Activated naive CD8-positive, alpha-beta T cell treated with anti-CD3 and anti-CD28 coated beads, Interleukin-2, amount 50 U/mL, for 24 hours (primary cell): ENCODE results near the gene MED14.

Experiments
- ATAC-seq: fragments of 150-1000 bp; cut with Tn5 transposase; one replicate; pipeline ENCODE4 v1.10.0; 2021
- DNase-seq: peaks from one replicate; pipeline ENCODE4 v3.0.0; 2021
- H3K27ac Mint-ChIP-seq: one replicate; pipeline ENCODE4 v1.8.0; 2021; ENCODE audit warnings: mild to moderate bottlenecking, mixed read lengths
- H3K27me3 Mint-ChIP-seq: one replicate; pipeline ENCODE4 v1.8.0; 2021; ENCODE audit warnings: mixed read lengths
- H3K36me3 Mint-ChIP-seq: one replicate; pipeline ENCODE4 v1.8.0; 2021; ENCODE audit warnings: low read depth, mixed read lengths
- H3K4me1 Mint-ChIP-seq: one replicate; pipeline ENCODE4 v1.8.0; 2021; ENCODE audit warnings: mixed read lengths
- H3K4me3 Mint-ChIP-seq: one replicate; pipeline ENCODE4 v1.8.0; 2021; ENCODE audit warnings: mild to moderate bottlenecking, moderate library complexity, mixed read lengths
- H3K9me3 Mint-ChIP-seq: one replicate; pipeline ENCODE4 v1.8.0; 2021; ENCODE audit warnings: mixed read lengths

MED14 gene

GRCh38 chrX:40719731-40720130, 15.6 kb downstream of the MED14 start:
- Mint-ChIP-seq H3K4me1 (peaks cover 44% of the 10 kb centered on the region), H3K27me3 (no peaks in the 10 kb centered on the region), H3K36me3 (peaks cover 48% of the 10 kb centered on the region), H3K27ac (no peak overlapping the region), H3K9me3 (no peaks in the 10 kb centered on the region), H3K4me3 (no peak overlapping the region)
- DNase-seq (no peak), ATAC-seq (no peak)

GRCh38 chrX:40719218-40719617, 16.1 kb downstream of the MED14 start:
- Mint-ChIP-seq H3K27me3 (no peaks in the 10 kb centered on the region), H3K27ac (no peak overlapping the region), H3K4me3 (no peak overlapping the region), H3K36me3 (peaks cover 48% of the 10 kb centered on the region), H3K4me1 (peaks cover 42% of the 10 kb centered on the region), H3K9me3 (no peaks in the 10 kb centered on the region)
- no peak for ATAC-seq
- DNase-seq = no peak

DNA sequence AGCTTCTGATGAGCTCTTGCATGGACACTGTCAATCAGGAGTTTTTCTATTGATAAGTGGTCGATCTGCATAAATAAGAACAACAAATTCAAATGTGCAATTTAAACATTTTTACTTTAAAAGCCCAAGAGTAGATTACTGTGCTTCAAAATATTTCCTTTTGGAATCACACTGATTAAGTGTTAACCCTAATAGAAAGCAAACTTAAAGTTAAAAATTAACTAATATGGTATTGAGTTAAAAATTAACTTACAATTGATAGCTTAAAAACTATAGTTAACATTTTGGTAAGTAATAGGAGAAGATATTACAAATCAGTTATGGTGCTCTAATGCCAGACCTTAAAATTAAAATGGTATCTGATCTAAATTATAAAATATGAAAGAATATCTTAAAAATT, 25.9 kb downstream of the MED14 start:
- Mint-ChIP-seq H3K4me3 (no peak overlapping the region), H3K36me3 (peaks cover 9% of the 10 kb centered on the region), H3K27me3 (no peaks in the 10 kb centered on the region), H3K27ac (no peak overlapping the region), H3K4me1 (no peaks in the 10 kb centered on the region), H3K9me3 (no peaks in the 10 kb centered on the region)
- DNase-seq (no peak), ATAC-seq (no peak)

DNA sequence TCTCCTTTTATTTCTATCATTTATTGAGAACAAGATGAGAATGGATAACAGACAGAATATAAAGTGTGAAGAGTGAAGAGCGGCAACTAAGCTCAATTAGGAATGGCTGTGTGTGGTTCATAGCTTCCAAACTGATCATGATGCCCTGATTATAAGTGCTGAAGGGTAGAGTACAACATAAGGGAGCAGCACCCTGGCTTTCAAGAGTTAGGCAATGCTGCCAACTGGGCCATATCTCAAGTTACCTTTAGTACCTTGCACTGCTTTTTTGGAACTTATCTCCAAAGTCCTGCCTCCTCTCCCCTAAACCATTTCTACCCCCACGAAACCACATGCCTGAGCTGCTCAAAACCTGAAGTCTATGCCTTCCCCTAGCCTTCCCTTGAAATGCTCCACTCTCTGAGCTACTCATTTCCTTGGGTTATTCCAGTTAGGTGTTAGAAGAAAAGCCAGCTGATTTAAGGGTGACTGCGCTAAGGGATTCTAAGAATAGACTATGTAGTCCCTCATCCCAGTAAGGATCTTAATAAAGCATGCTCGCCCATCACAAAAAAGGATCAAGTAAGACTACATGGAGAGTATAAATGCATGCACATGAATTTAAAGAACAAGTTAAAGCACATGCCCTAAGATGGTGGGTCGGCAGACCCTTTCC, 29.6 kb downstream of the MED14 start:
- Mint-ChIP-seq H3K4me3 (no peak overlapping the region), H3K27ac (no peak overlapping the region), H3K36me3 (peaks cover 16% of the 10 kb centered on the region), H3K9me3 (no peaks in the 10 kb centered on the region), H3K4me1 (no peaks in the 10 kb centered on the region), H3K27me3 (no peaks in the 10 kb centered on the region)
- DNase-seq (no peak), ATAC-seq (no peak)

DNA sequence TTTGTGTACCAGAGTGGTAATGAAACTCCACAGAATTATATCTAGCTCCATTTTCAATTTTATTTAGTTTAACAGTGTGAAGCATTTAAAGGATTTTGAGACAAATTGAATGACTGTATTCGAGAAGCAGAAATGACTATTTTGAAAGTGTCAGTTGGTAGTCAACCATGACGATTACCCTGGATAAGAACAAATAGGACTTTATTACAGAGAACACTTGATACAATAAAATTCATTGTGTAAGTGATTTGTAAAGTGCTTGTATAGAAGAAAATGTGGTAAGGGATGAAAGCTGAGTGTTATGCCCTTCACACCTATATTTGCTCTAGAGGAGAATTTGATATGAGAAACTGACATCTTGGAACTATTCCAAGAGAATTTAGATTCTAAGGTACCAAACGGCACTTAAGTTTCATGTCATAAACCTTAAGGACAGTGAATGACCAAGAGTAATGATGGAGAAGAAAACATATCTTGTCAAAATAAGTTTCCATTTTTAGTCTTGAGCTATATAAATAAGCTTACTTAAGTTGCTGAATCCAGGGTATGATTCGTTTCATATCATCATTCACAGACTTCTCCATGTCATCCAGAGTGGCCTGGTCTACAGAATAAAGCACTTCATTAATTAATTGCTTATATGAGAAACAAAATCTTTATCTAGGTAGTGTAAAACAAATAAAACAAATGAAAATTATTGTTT, 34.6 kb downstream of the MED14 start:
- Mint-ChIP-seq H3K4me3 (no peak overlapping the region), H3K36me3 (peaks cover 34% of the 10 kb centered on the region), H3K27me3 (no peaks in the 10 kb centered on the region), H3K27ac (no peak overlapping the region), H3K9me3 (no peaks in the 10 kb centered on the region), H3K4me1 (no peaks in the 10 kb centered on the region)
- no peak for ATAC-seq
- no peak for DNase-seq

GRCh38 chrX:40698851-40699250, 36.5 kb downstream of the MED14 start:
- Mint-ChIP-seq H3K4me1 (peaks cover 4% of the 10 kb centered on the region), H3K9me3 (no peaks in the 10 kb centered on the region), H3K36me3 (peaks cover 33% of the 10 kb centered on the region), H3K4me3 (no peak overlapping the region), H3K27ac (no peak overlapping the region), H3K27me3 (no peaks in the 10 kb centered on the region)
- no peak for ATAC-seq
- DNase-seq = no peak

DNA sequence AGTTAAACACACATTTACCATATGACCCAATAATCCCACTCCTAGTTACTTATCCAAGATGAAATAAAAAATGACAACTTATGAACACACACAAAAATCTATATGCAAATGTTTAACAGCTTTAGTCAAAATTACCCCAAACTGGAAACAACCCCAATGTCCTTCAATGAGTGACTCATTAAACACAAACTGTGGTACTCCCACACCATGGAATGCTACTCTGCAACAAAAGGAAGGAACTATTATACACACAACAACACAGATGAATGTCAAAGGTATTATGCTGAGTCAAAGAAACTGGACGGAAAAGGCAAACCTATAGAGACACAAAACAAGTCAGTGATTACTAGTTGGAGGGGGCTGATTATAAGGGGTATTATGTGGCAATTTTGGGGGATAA, 40.5 kb downstream of the MED14 start:
- DNase-seq = no peak
- Mint-ChIP-seq H3K9me3 (no peaks in the 10 kb centered on the region), H3K27me3 (no peaks in the 10 kb centered on the region), H3K27ac (no peak overlapping the region), H3K36me3 (peaks cover 30% of the 10 kb centered on the region), H3K4me3 (no peak overlapping the region), H3K4me1 (peaks cover 4% of the 10 kb centered on the region)
- ATAC-seq = no peak

- ATAC-seq = no peak
Measured at GRCh38 chrX:40688929-40689328, 46.4 kb downstream of the MED14 start.

DNA sequence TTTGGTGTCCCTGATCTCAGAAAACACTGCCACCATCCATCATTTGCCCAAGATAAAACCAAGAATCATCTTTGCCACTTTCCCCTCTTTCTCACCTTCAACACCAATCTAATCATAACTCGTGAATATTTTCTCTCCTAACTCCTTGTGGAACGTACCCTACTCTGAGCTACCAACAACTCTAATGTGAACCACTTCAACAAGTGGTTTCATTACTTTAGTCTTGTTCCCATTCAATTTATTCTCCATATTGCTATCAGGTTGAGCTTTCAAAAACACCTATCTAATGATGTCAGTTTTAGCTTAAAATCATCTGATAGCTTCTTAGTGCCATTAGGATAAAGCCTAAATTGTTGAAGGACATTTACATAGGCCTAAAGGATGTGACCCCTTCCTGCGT, 48.2 kb downstream of the MED14 start:
- no peak overlapping the region for H3K27ac Mint-ChIP-seq
- H3K27me3 Mint-ChIP-seq = no peaks in the 10 kb centered on the region
- ATAC-seq (no peak), DNase-seq (no peak)
- H3K9me3 Mint-ChIP-seq = no peaks in the 10 kb centered on the region
- H3K4me3 Mint-ChIP-seq = no peak overlapping the region
- H3K36me3 Mint-ChIP-seq = peaks cover 28% of the 10 kb centered on the region
- H3K4me1 Mint-ChIP-seq = peaks cover 23% of the 10 kb centered on the region

More at GRCh38 chrX:40688929-40689328, 46.4 kb downstream of the MED14 start:
- H3K27me3 Mint-ChIP-seq = no peaks in the 10 kb centered on the region
- H3K27ac Mint-ChIP-seq = no peak overlapping the region
- H3K4me1 Mint-ChIP-seq = peaks cover 20% of the 10 kb centered on the region
- H3K9me3 Mint-ChIP-seq = no peaks in the 10 kb centered on the region
- H3K4me3 Mint-ChIP-seq = no peak overlapping the region
- H3K36me3 Mint-ChIP-seq = peaks cover 33% of the 10 kb centered on the region
- DNase-seq = no peak

DNA sequence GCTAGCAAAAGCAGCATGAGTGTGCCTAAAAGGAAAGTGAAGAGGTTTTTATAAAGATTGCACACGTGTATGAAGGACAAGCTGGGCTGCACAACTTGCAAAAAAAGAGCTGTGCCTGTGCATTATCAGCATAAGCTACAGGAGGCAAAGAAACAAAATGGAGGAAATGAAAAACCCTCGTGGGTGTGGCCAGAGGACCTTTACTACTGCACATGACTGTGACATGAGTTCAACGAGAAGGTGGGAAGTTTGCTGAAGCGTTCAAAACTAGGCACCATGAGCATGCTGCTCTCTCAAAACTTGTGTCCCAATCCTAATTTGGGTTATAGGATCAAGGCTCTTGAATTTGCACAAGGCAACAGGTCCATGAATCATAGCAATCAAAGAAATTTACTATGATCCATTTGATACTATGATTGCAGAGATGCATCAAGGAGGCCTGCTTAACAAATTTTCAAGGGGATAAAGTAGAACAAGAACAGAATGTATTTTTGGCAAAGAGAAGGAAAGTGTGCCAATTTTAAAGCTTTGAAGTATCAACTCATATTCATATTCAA, 49.9 kb downstream of the MED14 start:
- no peaks in the 10 kb centered on the region for H3K9me3 Mint-ChIP-seq
- no peak overlapping the region for H3K27ac Mint-ChIP-seq
- H3K36me3 Mint-ChIP-seq = peaks cover 27% of the 10 kb centered on the region
- ATAC-seq = no peak
- no peaks in the 10 kb centered on the region for H3K27me3 Mint-ChIP-seq
- peaks cover 23% of the 10 kb centered on the region for H3K4me1 Mint-ChIP-seq
- no peak for DNase-seq
- H3K4me3 Mint-ChIP-seq = no peak overlapping the region

- ATAC-seq (no peak), DNase-seq (no peak)
- H3K4me3 Mint-ChIP-seq = no peak overlapping the region
- H3K9me3 Mint-ChIP-seq = no peaks in the 10 kb centered on the region
- peaks cover 23% of the 10 kb centered on the region for H3K4me1 Mint-ChIP-seq
- H3K27ac Mint-ChIP-seq = no peak overlapping the region
- peaks cover 32% of the 10 kb centered on the region for H3K36me3 Mint-ChIP-seq
- no peaks in the 10 kb centered on the region for H3K27me3 Mint-ChIP-seq
Measured at GRCh38 chrX:40684092-40684491, 51.2 kb downstream of the MED14 start.

DNA sequence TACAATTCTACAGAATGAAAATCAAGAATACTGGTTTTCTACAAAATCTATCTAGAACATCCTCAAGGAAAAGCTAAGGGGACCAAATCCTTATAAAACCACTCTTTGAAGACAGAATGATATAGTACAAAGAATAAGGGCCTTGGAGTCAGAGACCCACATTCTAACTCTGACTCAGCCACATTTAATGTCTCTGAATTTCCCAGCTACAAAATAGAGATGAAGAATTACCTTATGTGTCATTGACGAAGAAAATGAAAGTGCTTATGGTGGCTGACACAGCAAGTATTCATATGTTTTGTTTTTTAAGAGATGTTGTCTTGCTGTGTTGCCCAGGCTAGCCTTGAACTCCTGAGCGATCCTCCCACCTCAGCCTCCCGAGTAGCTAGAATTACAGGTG, 52.1 kb downstream of the MED14 start:
- no peak for DNase-seq
- Mint-ChIP-seq H3K4me3 (no peak overlapping the region), H3K27ac (peak overlapping the region; percentile 67), H3K4me1 (peaks cover 23% of the 10 kb centered on the region), H3K36me3 (peaks cover 30% of the 10 kb centered on the region), H3K27me3 (no peaks in the 10 kb centered on the region), H3K9me3 (no peaks in the 10 kb centered on the region)
- no peak for ATAC-seq

DNA sequence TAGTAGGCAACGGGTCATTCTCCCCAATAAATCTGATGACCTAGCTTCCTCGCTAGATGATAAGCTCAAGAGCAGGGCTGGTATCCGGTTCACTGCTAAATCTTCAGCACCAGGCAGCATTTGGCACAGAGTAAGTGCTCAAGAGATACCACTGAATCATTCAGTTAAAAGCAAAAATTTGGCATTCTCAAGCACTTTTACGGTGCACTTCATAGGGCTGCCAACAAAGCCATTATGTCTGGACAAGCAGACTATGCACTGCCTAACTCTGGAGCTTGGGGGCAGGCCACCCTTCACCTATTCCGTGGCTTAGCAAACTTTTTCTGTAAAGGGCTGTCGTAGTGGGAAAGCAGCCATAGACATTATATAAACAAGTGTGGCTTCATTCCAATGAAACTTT, 64.2 kb downstream of the MED14 start:
- Mint-ChIP-seq H3K9me3 (no peaks in the 10 kb centered on the region), H3K4me3 (no peak overlapping the region), H3K36me3 (peaks cover 19% of the 10 kb centered on the region), H3K27ac (no peak overlapping the region), H3K4me1 (no peaks in the 10 kb centered on the region), H3K27me3 (no peaks in the 10 kb centered on the region)
- DNase-seq = no peak
- ATAC-seq = no peak

DNA sequence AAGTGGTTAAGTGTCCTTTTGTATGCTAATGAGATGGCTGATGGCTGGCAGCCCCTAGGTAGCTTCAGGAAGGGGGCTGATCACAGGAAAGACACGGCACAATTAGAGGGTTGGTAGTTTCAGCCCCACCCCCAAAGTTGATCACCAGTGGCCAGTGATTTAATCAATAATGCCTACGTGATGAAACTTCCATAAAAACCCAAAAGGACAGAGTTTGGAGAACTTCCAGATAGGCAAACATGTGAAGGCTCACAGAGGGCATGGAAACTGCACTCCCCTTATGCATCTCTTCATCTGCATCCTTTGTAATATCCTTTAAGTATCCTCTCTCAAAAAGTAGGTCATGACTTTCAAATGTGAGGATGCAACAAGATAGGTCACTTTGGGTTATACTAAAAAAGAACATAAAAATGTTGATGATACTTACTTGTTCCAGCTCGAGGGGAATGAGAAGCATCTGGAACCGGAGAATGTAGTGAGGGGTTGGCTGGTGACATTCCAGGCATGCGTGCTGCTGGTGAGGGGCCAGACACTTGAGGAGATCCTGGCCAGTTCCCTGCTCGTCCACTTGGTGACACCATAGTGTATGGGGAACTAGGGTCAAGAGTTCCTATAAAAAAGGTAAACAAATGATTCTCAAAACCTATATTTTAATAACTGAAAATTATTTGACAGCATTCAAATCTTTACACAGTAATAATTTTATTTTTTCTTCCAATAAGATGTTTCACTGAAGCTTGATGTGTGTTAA, 71.3 kb downstream of the MED14 start:
- ATAC-seq (no peak), DNase-seq (no peak)
- H3K36me3 Mint-ChIP-seq = peaks cover 23% of the 10 kb centered on the region
- H3K4me3 Mint-ChIP-seq = no peak overlapping the region
- H3K27me3 Mint-ChIP-seq = no peaks in the 10 kb centered on the region
- peaks cover 2% of the 10 kb centered on the region for H3K4me1 Mint-ChIP-seq
- no peak overlapping the region for H3K27ac Mint-ChIP-seq
- H3K9me3 Mint-ChIP-seq = no peaks in the 10 kb centered on the region
